H9 (cell line): ENCODE data around the gene OAS1. TPM values are rescaled to one million over a fixed set of nuclear protein-coding genes. Genes with fewer than 3 reads are reported as not detected.

Experiments used
- DNase-seq: peaks from one replicate; pipeline ENCODE4 v3.0.0-alpha.2; 2017
- H2AFZ ChIP-seq: one replicate; pipeline ENCODE4 v1.6.1; 2013; ENCODE audit warnings: mild to moderate bottlenecking, low read length, control low read depth, moderate library complexity
- H2AK5ac ChIP-seq: 2 replicates; pipeline ENCODE4 v1.6.1; 2013; ENCODE audit warnings: low read length, control low read depth, mixed read lengths; ENCODE audit not compliant: insufficient read length
- H2BK120ac ChIP-seq: one replicate; pipeline ENCODE4 v1.6.1; 2013; ENCODE audit warnings: low read depth, mild to moderate bottlenecking, low read length, control low read depth, inconsistent platforms; ENCODE audit not compliant: poor library complexity, severe bottlenecking
- H2BK12ac ChIP-seq: 2 replicates; pipeline ENCODE4 v1.6.1; 2013; ENCODE audit warnings: low read length, control low read depth, mixed read lengths, low read depth; ENCODE audit not compliant: insufficient read length
- H2BK15ac ChIP-seq: 2 replicates; pipeline ENCODE4 v1.6.1; 2013; ENCODE audit warnings: low read depth, low read length, control low read depth
- H2BK20ac ChIP-seq: one replicate; pipeline ENCODE4 v1.6.1; 2013; ENCODE audit warnings: low read depth, mild to moderate bottlenecking, low read length, control low read depth, inconsistent platforms; ENCODE audit not compliant: poor library complexity, severe bottlenecking
- H2BK5ac ChIP-seq: 2 replicates; pipeline ENCODE4 v1.6.1; 2013; ENCODE audit warnings: low read length, control low read depth, mixed read lengths; ENCODE audit not compliant: insufficient read length
- H3K14ac ChIP-seq: 2 replicates; pipeline ENCODE4 v1.6.1; 2013; ENCODE audit warnings: low read length, control low read depth; ENCODE audit not compliant: insufficient read depth
- H3K18ac ChIP-seq: 2 replicates; pipeline ENCODE4 v1.6.1; 2013; ENCODE audit warnings: low read depth, mild to moderate bottlenecking, mixed read lengths, low read length, control low read depth; ENCODE audit not compliant: insufficient read length
- H3K23ac ChIP-seq: 2 replicates; pipeline ENCODE4 v1.6.1; 2013; ENCODE audit warnings: low read length, control low read depth, mixed read lengths, low read depth; ENCODE audit not compliant: insufficient read length
- H3K23me2 ChIP-seq: 2 replicates; pipeline ENCODE4 v1.6.1; 2013; ENCODE audit warnings: low read depth, mild to moderate bottlenecking, mixed read lengths, low read length, control low read depth; ENCODE audit not compliant: insufficient read length, poor library complexity, severe bottlenecking
- H3K27ac ChIP-seq: 2 replicates; pipeline ENCODE4 v1.5.1; 2013; ENCODE audit warnings: low read length, control low read depth, mixed read lengths, low read depth; ENCODE audit not compliant: insufficient read length
- H3K27me3 ChIP-seq: 2 replicates; pipeline ENCODE4 v1.6.1; 2013; ENCODE audit warnings: low read length, control low read depth, inconsistent platforms; ENCODE audit not compliant: insufficient read depth
- H3K4ac ChIP-seq: 2 replicates; pipeline ENCODE4 v1.6.1; 2013; ENCODE audit warnings: low read depth, mild to moderate bottlenecking, control low read depth, inconsistent platforms, low read length, moderate library complexity
- H3K4me1 ChIP-seq: 2 replicates; pipeline ENCODE4 v1.6.1; 2013; ENCODE audit warnings: low read length, control low read depth, inconsistent platforms; ENCODE audit not compliant: insufficient read depth
- H3K4me2 ChIP-seq: 2 replicates; pipeline ENCODE4 v1.6.1; 2013; ENCODE audit warnings: low read length, control low read depth, mixed read lengths; ENCODE audit not compliant: insufficient read length, insufficient read depth
- H3K56ac ChIP-seq: 2 replicates; pipeline ENCODE4 v1.6.1; 2013; ENCODE audit warnings: low read depth, mild to moderate bottlenecking, mixed read lengths, low read length, control low read depth; ENCODE audit not compliant: insufficient read length
- H3K79me1 ChIP-seq: 2 replicates; pipeline ENCODE4 v1.6.1; 2013; ENCODE audit warnings: low read depth, mild to moderate bottlenecking, moderate library complexity, low read length, control low read depth, inconsistent platforms; ENCODE audit not compliant: insufficient read depth, poor library complexity, severe bottlenecking
- H3K79me2 ChIP-seq: 2 replicates; pipeline ENCODE4 v1.6.1; 2013; ENCODE audit warnings: low read length, control low read depth, inconsistent platforms; ENCODE audit not compliant: insufficient read depth
- H3K9ac ChIP-seq: 2 replicates; pipeline ENCODE4 v1.6.1; 2013; ENCODE audit warnings: low read length, control low read depth, mixed read lengths; ENCODE audit not compliant: insufficient read length; ENCODE audit errors: extremely low read depth
- H3K9me3 ChIP-seq: one replicate; pipeline ENCODE4 v1.6.1; 2013; ENCODE audit warnings: low read depth, low read length, inconsistent platforms; ENCODE audit not compliant: control insufficient read depth
- H3T11ph ChIP-seq: one replicate; pipeline ENCODE4 v1.6.1; 2013; ENCODE audit warnings: mild to moderate bottlenecking, low read length, control low read depth, inconsistent platforms
- H4K20me1 ChIP-seq: one replicate; pipeline ENCODE4 v1.6.1; 2013; ENCODE audit not compliant: control insufficient read depth, insufficient read length, insufficient read depth
- H4K5ac ChIP-seq: 2 replicates; pipeline ENCODE4 v1.6.1; 2013; ENCODE audit warnings: low read depth, mild to moderate bottlenecking, mixed read lengths, low read length, control low read depth; ENCODE audit not compliant: insufficient read length
- H4K8ac ChIP-seq: replicated peaks from 2 replicates; pipeline ENCODE4 v1.6.1; 2013; ENCODE audit warnings: low read length, control low read depth, mixed read lengths, low read depth; ENCODE audit not compliant: insufficient read length
- H4K91ac ChIP-seq: 2 replicates; pipeline ENCODE4 v1.6.1; 2013; ENCODE audit warnings: low read depth, mild to moderate bottlenecking, moderate library complexity, mixed read lengths, low read length, control low read depth; ENCODE audit not compliant: insufficient read length
- H3K27ac Mint-ChIP-seq, 3 experiments: 2 replicates in 2 of 3; 3 replicates in 1 of 3; pipeline ENCODE4 v1.8.0; 2020 to 2021; ENCODE audit warnings: mixed read lengths in 3 of 3, mild to moderate bottlenecking in 1 of 3, moderate library complexity in 1 of 3
- H3K27me3 Mint-ChIP-seq: 2 replicates; pipeline ENCODE4 v1.8.0; 2021; ENCODE audit warnings: low read depth, mild to moderate bottlenecking, moderate library complexity, mixed read lengths
- H3K36me3 Mint-ChIP-seq, 3 experiments: 2 replicates in 2 of 3; 3 replicates in 1 of 3; pipeline ENCODE4 v1.8.0; 2020 to 2021; ENCODE audit warnings: low read depth in 3 of 3, mixed read lengths in 3 of 3; ENCODE audit not compliant: insufficient read depth in 1 of 3
- H3K4me1 Mint-ChIP-seq, 2 experiments: 2 replicates each; pipeline ENCODE4 v1.8.0; 2020; ENCODE audit warnings: mixed read lengths in 2 of 2
- H3K4me3 Mint-ChIP-seq, 2 experiments: 2 replicates in 1 of 2; 3 replicates in 1 of 2; pipeline ENCODE4 v1.8.0; 2020 to 2021; ENCODE audit warnings: mild to moderate bottlenecking in 2 of 2, mixed read lengths in 2 of 2, moderate library complexity in 1 of 2
- H3K9me3 Mint-ChIP-seq, 2 experiments: 2 replicates in 1 of 2; 3 replicates in 1 of 2; pipeline ENCODE4 v1.8.0; 2020; ENCODE audit warnings: mild to moderate bottlenecking in 2 of 2, mixed read lengths in 2 of 2, moderate library complexity in 1 of 2
- WGBS: extraction: QIAGEN DNeasy Blood & Tissue Kit; methylation state at CpG from one replicate; pipeline ENCODE4 v1.1.7; 2013; ENCODE audit warnings: missing lambda C conversion rate, low lambda C conversion rate, mixed read lengths; ENCODE audit not compliant: insufficient read length; ENCODE audit errors: extremely low coverage; 5-methylcytosine and 5-hydroxymethylcytosine counted together
- total RNA-seq: library from RNA; stranded (reverse); gene quantifications from 2 replicates; pipeline ENCODE4 v1.2.1, GENCODE V29; 2021
- TF ChIP-seq, protein P1 (sequence below): fragments of 200-600 bp; sonication (generic); conservative IDR thresholded peaks from 3 replicates; pipeline ENCODE4 v1.8.0; 2021; ENCODE audit warnings: antibody characterized with exemption, mild to moderate bottlenecking

The OAS1 gene
- total RNA-seq, 1 experiment from 2014 or later, result not detected

- Histone ChIP-seq H2BK120ac (no peak overlapping the region), H4K5ac (no peak overlapping the region), H3K4me2 (no peak overlapping the region), H3T11ph (no peak overlapping the region), H2AFZ (no peak overlapping the region), H2AK5ac (no peak overlapping the region), H2BK12ac (no peak overlapping the region), H4K8ac (no peak overlapping the region), H3K14ac (no peak overlapping the region), H3K79me1 (no peaks in the 10 kb centered on the region), H2BK5ac (no peak overlapping the region), H3K4me1 (no peaks in the 10 kb centered on the region), H3K4ac (no peak overlapping the region), H3K18ac (no peak overlapping the region), H4K91ac (no peak overlapping the region), H3K27me3 (no peaks in the 10 kb centered on the region), H2BK15ac (no peak overlapping the region), H3K79me2 (no peaks in the 10 kb centered on the region), H3K9ac (no peak overlapping the region), H3K23me2 (no peaks in the 10 kb centered on the region), H2BK20ac (no peak overlapping the region), H3K9me3 (no peaks in the 10 kb centered on the region), H4K20me1 (no peaks in the 10 kb centered on the region), H3K23ac (no peak overlapping the region), H3K56ac (no peak overlapping the region), H3K27ac (no peak overlapping the region)
- no CpG with 5 or more reads among the region's 5 CpGs for WGBS
- DNase-seq, result no peak
- no peaks in the 10 kb centered on the region for H3K9me3 Mint-ChIP-seq
- TF ChIP-seq, protein P1, sequence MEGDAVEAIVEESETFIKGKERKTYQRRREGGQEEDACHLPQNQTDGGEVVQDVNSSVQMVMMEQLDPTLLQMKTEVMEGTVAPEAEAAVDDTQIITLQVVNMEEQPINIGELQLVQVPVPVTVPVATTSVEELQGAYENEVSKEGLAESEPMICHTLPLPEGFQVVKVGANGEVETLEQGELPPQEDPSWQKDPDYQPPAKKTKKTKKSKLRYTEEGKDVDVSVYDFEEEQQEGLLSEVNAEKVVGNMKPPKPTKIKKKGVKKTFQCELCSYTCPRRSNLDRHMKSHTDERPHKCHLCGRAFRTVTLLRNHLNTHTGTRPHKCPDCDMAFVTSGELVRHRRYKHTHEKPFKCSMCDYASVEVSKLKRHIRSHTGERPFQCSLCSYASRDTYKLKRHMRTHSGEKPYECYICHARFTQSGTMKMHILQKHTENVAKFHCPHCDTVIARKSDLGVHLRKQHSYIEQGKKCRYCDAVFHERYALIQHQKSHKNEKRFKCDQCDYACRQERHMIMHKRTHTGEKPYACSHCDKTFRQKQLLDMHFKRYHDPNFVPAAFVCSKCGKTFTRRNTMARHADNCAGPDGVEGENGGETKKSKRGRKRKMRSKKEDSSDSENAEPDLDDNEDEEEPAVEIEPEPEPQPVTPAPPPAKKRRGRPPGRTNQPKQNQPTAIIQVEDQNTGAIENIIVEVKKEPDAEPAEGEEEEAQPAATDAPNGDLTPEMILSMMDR, result no peak
- no peak overlapping the region for H3K27ac Mint-ChIP-seq
- peaks cover 6 to 9% of the 10 kb centered on the region in 2 experiments; a peak in 3 of 4 replicates for H3K4me1 Mint-ChIP-seq
- no peaks in the 10 kb centered on the region for H3K36me3 Mint-ChIP-seq
- peaks cover 9% of the 10 kb centered on the region for H3K27me3 Mint-ChIP-seq
- H3K4me3 Mint-ChIP-seq, result no peak overlapping the region
These were observed 31.2 kb upstream of the OAS1 start for GRCh38 chr12:112875608-112876007.
